Measurements from ENCODE around the gene NT5DC2. TPM values are rescaled to one million over a fixed set of nuclear protein-coding genes. Genes with fewer than 3 reads are reported as not detected.

NT5DC2 gene
- total RNA-seq, 1 experiment from 2014 or later, result 46.5 TPM

GRCh38 chr3:52487788-52488691, 45.6 kb downstream of the NT5DC2 start:
- no peak overlapping the region for H2AFZ ChIP-seq (ENCODE audit: low read length)
- no peak overlapping the region for H3K4me3 ChIP-seq (ENCODE audit: low read length)
- H3K27me3 ChIP-seq (ENCODE audit: low read length), result no peaks in the 10 kb centered on the region
- DNase-seq, result no peak
- no peak overlapping the region for H3K27ac ChIP-seq (ENCODE audit: low read length)
- H3K4me2 ChIP-seq (ENCODE audit: low read depth, low read length, poor library complexity, severe bottlenecking), result no peak overlapping the region
- no peak overlapping the region for H3K9ac ChIP-seq (ENCODE audit: low read length)
- no peaks in the 10 kb centered on the region for H3K4me1 ChIP-seq (ENCODE audit: low read length)
- 0 out of 2 replicates have a peak, but pooled peaks cover 2% of the 10 kb centered on the region for H3K36me3 ChIP-seq (ENCODE audit: insufficient read depth, low read length)
- no peaks in the 10 kb centered on the region for H3K9me3 ChIP-seq (ENCODE audit: low read length)
- no peaks in the 10 kb centered on the region for H4K20me1 ChIP-seq (ENCODE audit: insufficient read depth, low read depth, low read length)
- no peaks in the 10 kb centered on the region for H3K9me2 ChIP-seq (replicated peaks; ENCODE audit: insufficient read depth, low read length)
- no peaks in the 10 kb centered on the region for H3K79me2 ChIP-seq (ENCODE audit: low read length)

GRCh38 chr3:52487050-52487787, 46.4 kb downstream of the NT5DC2 start:
- Histone ChIP-seq H2AFZ (ENCODE audit: low read length) (no peak overlapping the region), H3K9ac (ENCODE audit: low read length) (no peak overlapping the region), H4K20me1 (ENCODE audit: insufficient read depth, low read depth, low read length) (no peaks in the 10 kb centered on the region), H3K27me3 (ENCODE audit: low read length) (no peaks in the 10 kb centered on the region), H3K27ac (ENCODE audit: low read length) (no peak overlapping the region), H3K4me3 (ENCODE audit: low read length) (no peak overlapping the region), H3K4me2 (ENCODE audit: low read depth, low read length, poor library complexity, severe bottlenecking) (no peak overlapping the region), H3K9me3 (ENCODE audit: low read length) (no peaks in the 10 kb centered on the region), H3K9me2 (replicated peaks; ENCODE audit: insufficient read depth, low read length) (no peaks in the 10 kb centered on the region), H3K79me2 (ENCODE audit: low read length) (no peaks in the 10 kb centered on the region), H3K4me1 (ENCODE audit: low read length) (no peaks in the 10 kb centered on the region), H3K36me3 (ENCODE audit: insufficient read depth, low read length) (0 out of 2 replicates have a peak, but pooled peaks cover 2% of the 10 kb centered on the region)
- DNase-seq, result no peak

- Histone ChIP-seq H3K4me2 (ENCODE audit: low read depth, low read length, poor library complexity, severe bottlenecking) (no peak overlapping the region), H3K79me2 (ENCODE audit: low read length) (no peaks in the 10 kb centered on the region), H3K9me3 (ENCODE audit: low read length) (no peaks in the 10 kb centered on the region), H3K9ac (ENCODE audit: low read length) (no peak overlapping the region), H4K20me1 (ENCODE audit: insufficient read depth, low read depth, low read length) (no peaks in the 10 kb centered on the region), H3K36me3 (ENCODE audit: insufficient read depth, low read length) (no peaks in the 10 kb centered on the region), H3K27ac (ENCODE audit: low read length) (no peak overlapping the region), H3K4me3 (ENCODE audit: low read length) (no peak overlapping the region), H3K9me2 (replicated peaks; ENCODE audit: insufficient read depth, low read length) (no peaks in the 10 kb centered on the region), H2AFZ (ENCODE audit: low read length) (no peak overlapping the region), H3K4me1 (ENCODE audit: low read length) (no peaks in the 10 kb centered on the region), H3K27me3 (ENCODE audit: low read length) (no peaks in the 10 kb centered on the region)
- DNase-seq, result no peak
Observed at GRCh38 chr3:52484680-52485461, 48.8 kb downstream of the NT5DC2 start.

GRCh38 chr3:52483577-52484381, 49.9 kb downstream of the NT5DC2 start:
- no peak for DNase-seq
- H3K9ac ChIP-seq (ENCODE audit: low read length), result no peak overlapping the region
- no peaks in the 10 kb centered on the region for H4K20me1 ChIP-seq (ENCODE audit: insufficient read depth, low read depth, low read length)
- no peaks in the 10 kb centered on the region for H3K36me3 ChIP-seq (ENCODE audit: insufficient read depth, low read length)
- H3K79me2 ChIP-seq (ENCODE audit: low read length), result no peaks in the 10 kb centered on the region
- no peak overlapping the region for H3K4me3 ChIP-seq (ENCODE audit: low read length)
- H3K27me3 ChIP-seq (ENCODE audit: low read length), result no peaks in the 10 kb centered on the region
- no peaks in the 10 kb centered on the region for H3K4me1 ChIP-seq (ENCODE audit: low read length)
- H2AFZ ChIP-seq (ENCODE audit: low read length), result no peak overlapping the region
- H3K27ac ChIP-seq (ENCODE audit: low read length), result no peak overlapping the region
- H3K4me2 ChIP-seq (ENCODE audit: low read depth, low read length, poor library complexity, severe bottlenecking), result no peak overlapping the region
- H3K9me3 ChIP-seq (ENCODE audit: low read length), result no peaks in the 10 kb centered on the region
- no peaks in the 10 kb centered on the region for H3K9me2 ChIP-seq (replicated peaks; ENCODE audit: insufficient read depth, low read length)

DNA sequence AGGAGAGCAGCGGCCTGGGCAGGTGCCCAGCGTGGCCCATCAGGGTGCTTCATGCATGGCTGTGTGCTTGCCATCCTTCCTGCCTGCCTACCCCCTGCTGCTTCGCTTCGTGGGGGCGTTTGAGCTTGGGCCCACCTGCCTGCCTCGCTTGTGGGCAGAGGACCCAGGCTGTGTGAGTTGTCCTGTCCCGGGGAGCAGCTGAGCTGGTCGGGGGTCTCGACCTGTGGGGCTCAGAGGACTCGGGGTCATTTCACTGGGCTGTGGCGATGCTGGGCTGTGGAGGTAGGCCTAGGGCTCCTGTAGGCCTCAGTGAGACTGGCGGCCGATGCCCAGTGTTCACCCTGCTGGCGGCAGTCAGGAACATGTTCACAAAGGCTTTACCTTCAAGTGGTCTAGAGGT, 50.6 kb downstream of the NT5DC2 start:
- Histone ChIP-seq H3K27ac (ENCODE audit: low read length) (no peak overlapping the region), H3K9me3 (ENCODE audit: low read length) (no peaks in the 10 kb centered on the region), H3K4me2 (ENCODE audit: low read depth, low read length, poor library complexity, severe bottlenecking) (no peak overlapping the region), H3K9ac (ENCODE audit: low read length) (no peak overlapping the region), H3K79me2 (ENCODE audit: low read length) (no peaks in the 10 kb centered on the region), H3K4me3 (ENCODE audit: low read length) (no peak overlapping the region), H3K9me2 (replicated peaks; ENCODE audit: insufficient read depth, low read length) (no peaks in the 10 kb centered on the region), H3K4me1 (ENCODE audit: low read length) (no peaks in the 10 kb centered on the region), H3K36me3 (ENCODE audit: insufficient read depth, low read length) (no peaks in the 10 kb centered on the region), H4K20me1 (ENCODE audit: insufficient read depth, low read depth, low read length) (no peaks in the 10 kb centered on the region), H3K27me3 (ENCODE audit: low read length) (no peaks in the 10 kb centered on the region), H2AFZ (ENCODE audit: low read length) (no peak overlapping the region)
- no peak for DNase-seq

- H3K9me2 ChIP-seq (replicated peaks; ENCODE audit: insufficient read depth, low read length), result no peaks in the 10 kb centered on the region
- H4K20me1 ChIP-seq (ENCODE audit: insufficient read depth, low read depth, low read length), result no peaks in the 10 kb centered on the region
- H3K9ac ChIP-seq (ENCODE audit: low read length), result no peak overlapping the region
- no peak for DNase-seq
- H3K79me2 ChIP-seq (ENCODE audit: low read length), result no peaks in the 10 kb centered on the region
- H3K27me3 ChIP-seq (ENCODE audit: low read length), result no peaks in the 10 kb centered on the region
- no peak overlapping the region for H3K4me3 ChIP-seq (ENCODE audit: low read length)
- H2AFZ ChIP-seq (ENCODE audit: low read length), result no peak overlapping the region
- no peak overlapping the region for H3K4me2 ChIP-seq (ENCODE audit: low read depth, low read length, poor library complexity, severe bottlenecking)
- peaks cover 6% of the 10 kb centered on the region; the same call in 1 of the 2 replicates for H3K36me3 ChIP-seq (ENCODE audit: insufficient read depth, low read length)
- H3K9me3 ChIP-seq (ENCODE audit: low read length), result no peaks in the 10 kb centered on the region
- H3K27ac ChIP-seq (ENCODE audit: low read length), result no peak overlapping the region
- H3K4me1 ChIP-seq (ENCODE audit: low read length), result no peaks in the 10 kb centered on the region
Observed at GRCh38 chr3:52481819-52482521, 51.7 kb downstream of the NT5DC2 start.

All from Karpas-422 (cell line).